ENCODE data around the gene STXBP5L. TPM values are rescaled to one million over a fixed set of nuclear protein-coding genes. Genes with fewer than 3 reads are reported as not detected.
"Not testable (repeated sequence)": the region's sequence is repeated elsewhere in the genome, so short reads cannot be mapped to it uniquely, and the experiment has no call there.

Gene STXBP5L
- total RNA-seq, 1 donor from 2014 or later, result 1.7 TPM

DNA sequence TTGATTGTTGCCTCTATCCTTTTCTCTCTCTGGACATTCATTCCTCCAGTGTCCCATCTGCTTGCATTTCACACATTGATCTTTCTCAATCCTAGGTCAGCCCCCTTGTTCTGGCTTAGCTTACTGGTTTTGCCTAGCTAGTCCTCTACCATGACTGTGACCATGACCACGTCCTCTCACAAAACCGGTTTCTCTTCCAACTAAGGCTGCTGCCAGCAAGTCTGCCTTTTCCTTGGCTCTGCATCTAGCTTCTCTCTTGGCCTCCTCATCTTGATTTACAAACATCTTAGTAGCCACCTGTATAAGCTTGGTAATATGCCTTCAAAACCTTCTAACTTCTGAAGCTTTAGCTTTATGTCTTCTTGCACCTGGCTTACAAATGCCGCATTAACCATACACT lies 167.2 kb downstream of the STXBP5L start:
- Mint-ChIP-seq H3K4me3 (no peak overlapping the region), H3K4me1 (peaks cover 22% of the 10 kb centered on the region), H3K27me3 (ENCODE audit: low read depth) (no peaks in the 10 kb centered on the region), H3K27ac (no peak overlapping the region), H3K36me3 (no peaks in the 10 kb centered on the region), H3K9me3 (peaks cover 21% of the 10 kb centered on the region)
- TF ChIP-seq, protein P1, sequence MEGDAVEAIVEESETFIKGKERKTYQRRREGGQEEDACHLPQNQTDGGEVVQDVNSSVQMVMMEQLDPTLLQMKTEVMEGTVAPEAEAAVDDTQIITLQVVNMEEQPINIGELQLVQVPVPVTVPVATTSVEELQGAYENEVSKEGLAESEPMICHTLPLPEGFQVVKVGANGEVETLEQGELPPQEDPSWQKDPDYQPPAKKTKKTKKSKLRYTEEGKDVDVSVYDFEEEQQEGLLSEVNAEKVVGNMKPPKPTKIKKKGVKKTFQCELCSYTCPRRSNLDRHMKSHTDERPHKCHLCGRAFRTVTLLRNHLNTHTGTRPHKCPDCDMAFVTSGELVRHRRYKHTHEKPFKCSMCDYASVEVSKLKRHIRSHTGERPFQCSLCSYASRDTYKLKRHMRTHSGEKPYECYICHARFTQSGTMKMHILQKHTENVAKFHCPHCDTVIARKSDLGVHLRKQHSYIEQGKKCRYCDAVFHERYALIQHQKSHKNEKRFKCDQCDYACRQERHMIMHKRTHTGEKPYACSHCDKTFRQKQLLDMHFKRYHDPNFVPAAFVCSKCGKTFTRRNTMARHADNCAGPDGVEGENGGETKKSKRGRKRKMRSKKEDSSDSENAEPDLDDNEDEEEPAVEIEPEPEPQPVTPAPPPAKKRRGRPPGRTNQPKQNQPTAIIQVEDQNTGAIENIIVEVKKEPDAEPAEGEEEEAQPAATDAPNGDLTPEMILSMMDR (IDR thresholded peaks at IDR 0.05; ENCODE audit: unreplicated experiment), result no peak
- no peak for DNase-seq (ENCODE audit: low spot score in 2 of 2, unreplicated experiment in 2 of 2)

DNA sequence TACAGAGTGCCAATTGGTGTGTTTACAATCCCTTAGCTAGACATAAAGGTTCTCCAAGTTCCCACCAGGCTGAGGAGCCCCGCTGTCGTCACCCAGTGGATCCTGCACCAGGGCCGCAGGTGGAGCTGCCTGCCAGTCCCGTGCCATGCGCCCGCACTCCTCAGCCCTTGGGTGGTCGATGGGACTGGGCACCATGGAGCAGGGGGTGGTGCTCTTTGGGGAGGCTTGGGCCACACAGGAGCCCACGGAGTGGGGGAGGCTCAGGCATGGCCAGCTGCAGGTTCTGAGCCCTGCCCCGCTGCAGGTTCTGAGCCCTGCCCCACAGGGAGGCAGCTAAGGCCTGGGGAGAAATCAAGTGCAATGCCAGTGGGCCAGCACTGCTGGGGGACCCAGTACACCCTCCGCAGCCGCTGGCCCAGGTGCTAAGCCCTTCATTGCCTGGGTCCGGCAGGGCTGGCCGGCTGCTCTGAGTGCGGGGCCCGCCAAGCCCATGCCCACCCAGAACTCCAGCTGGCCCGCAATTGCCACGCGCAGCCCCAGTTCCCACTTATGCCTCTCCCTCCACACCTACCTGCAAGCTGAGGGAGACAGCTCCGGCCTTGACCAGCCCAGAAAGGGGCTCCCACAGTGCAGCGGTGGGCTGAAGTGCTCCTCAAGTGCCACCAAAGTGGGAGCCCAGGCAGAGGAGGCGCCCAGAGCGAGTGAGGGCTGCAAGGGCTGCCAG lies 170.5 kb downstream of the STXBP5L start:
- peak overlapping the region; percentile 58 for H3K27ac Mint-ChIP-seq
- not testable (repeated sequence) for H3K4me1 Mint-ChIP-seq; H3K4me3 Mint-ChIP-seq; H3K27me3 Mint-ChIP-seq (ENCODE audit: low read depth); H3K36me3 Mint-ChIP-seq; DNase-seq (ENCODE audit: low spot score in 2 of 2, unreplicated experiment in 2 of 2)
- peaks cover 39% of the 10 kb centered on the region for H3K9me3 Mint-ChIP-seq

DNA sequence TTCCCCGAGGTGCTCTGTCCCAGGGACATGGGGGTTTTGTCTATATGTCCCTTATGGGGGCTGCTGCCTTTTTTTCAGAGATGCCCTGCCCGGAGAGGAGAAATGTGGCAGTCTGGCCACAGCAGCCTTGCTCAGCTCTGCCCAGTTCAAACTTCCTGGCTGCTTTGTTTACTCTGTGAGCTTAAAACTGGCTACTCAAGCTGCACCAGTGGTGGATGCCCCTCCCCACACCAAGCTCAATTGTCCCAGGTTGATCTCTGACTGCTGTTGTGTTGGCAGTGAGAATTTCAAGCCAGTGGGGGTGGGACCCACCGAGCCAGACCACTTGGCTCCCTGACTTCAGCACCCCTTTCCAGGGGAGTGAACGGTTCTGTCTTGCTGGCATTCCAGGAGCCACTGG lies 188.9 kb downstream of the STXBP5L start:
- H3K36me3 Mint-ChIP-seq, result no peaks in the 10 kb centered on the region
- no peaks in the 10 kb centered on the region for H3K27me3 Mint-ChIP-seq (ENCODE audit: low read depth)
- H3K4me3 Mint-ChIP-seq, result no peak overlapping the region
- H3K4me1 Mint-ChIP-seq, result no peaks in the 10 kb centered on the region
- DNase-seq (ENCODE audit: low spot score in 2 of 2, unreplicated experiment in 2 of 2), result no peak
- H3K27ac Mint-ChIP-seq, result no peak overlapping the region
- H3K9me3 Mint-ChIP-seq, result peaks cover 11% of the 10 kb centered on the region
- TF ChIP-seq, protein P1 (IDR thresholded peaks at IDR 0.05; ENCODE audit: unreplicated experiment), result no peak

DNA sequence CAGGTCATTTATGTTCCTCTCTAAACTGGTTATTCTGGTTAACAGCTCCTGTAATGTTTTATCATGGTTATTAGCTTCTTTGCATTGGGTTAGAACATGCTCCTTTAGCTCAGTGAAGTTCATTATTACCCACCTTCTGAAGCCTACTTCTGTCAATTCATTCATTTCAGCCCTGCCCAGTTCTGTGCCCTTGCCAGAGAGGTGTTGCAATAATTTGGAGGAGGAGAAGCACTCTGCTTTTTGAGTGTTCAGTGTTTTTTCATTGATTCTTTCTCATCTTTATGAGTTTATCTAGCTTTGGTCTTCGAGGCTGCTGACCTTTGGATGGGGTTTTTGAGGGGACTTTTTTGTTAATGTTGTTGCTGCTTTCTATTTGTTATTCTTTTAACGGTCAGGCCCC lies 203.1 kb downstream of the STXBP5L start:
- H3K4me3 Mint-ChIP-seq; H3K4me1 Mint-ChIP-seq; H3K27me3 Mint-ChIP-seq (ENCODE audit: low read depth); DNase-seq (ENCODE audit: low spot score in 2 of 2, unreplicated experiment in 2 of 2); H3K9me3 Mint-ChIP-seq; H3K27ac Mint-ChIP-seq; H3K36me3 Mint-ChIP-seq: not testable (repeated sequence)

DNA sequence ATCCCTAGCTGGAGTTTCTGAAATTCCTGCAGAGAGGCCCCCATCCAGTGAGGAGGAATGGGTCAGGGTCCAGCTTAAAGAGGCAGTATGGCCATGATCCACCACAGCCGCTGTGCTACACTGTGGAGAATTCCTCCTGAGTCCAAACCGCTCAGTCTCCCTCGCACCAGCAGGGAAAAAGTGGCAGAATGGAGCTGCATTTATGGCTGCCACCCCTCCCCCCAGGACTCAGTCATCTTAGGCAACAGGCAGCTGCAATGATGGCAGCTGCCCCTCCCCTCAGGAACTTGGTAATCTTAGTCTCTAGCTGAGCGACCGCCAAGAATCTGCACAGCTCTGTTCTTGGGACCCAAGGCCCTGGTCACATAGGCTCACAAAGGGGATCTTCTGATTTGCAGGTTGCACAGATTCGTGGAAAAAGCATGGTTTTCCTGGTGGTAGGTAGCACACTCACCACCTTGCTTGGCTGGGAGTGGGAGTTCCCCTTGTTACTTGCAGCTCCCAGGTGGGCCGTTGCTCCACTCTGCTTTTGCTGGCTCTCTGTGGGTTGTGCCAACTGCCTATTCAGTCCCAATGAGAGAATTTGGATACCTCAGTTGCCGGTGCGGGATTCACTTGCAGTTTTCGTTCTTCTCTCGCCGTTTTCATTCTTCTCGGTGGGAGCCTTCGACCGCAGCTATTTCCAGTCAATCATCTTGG lies 204.1 kb downstream of the STXBP5L start:
- Mint-ChIP-seq H3K4me3 (no peak overlapping the region), H3K36me3 (no peaks in the 10 kb centered on the region), H3K27ac (no peak overlapping the region), H3K4me1 (peaks cover 3% of the 10 kb centered on the region), H3K27me3 (ENCODE audit: low read depth) (no peaks in the 10 kb centered on the region), H3K9me3 (peaks cover 13% of the 10 kb centered on the region)
- TF ChIP-seq, protein P1 (IDR thresholded peaks at IDR 0.05; ENCODE audit: unreplicated experiment), result no peak
- DNase-seq (ENCODE audit: low spot score in 2 of 2, unreplicated experiment in 2 of 2), result no peak

DNA sequence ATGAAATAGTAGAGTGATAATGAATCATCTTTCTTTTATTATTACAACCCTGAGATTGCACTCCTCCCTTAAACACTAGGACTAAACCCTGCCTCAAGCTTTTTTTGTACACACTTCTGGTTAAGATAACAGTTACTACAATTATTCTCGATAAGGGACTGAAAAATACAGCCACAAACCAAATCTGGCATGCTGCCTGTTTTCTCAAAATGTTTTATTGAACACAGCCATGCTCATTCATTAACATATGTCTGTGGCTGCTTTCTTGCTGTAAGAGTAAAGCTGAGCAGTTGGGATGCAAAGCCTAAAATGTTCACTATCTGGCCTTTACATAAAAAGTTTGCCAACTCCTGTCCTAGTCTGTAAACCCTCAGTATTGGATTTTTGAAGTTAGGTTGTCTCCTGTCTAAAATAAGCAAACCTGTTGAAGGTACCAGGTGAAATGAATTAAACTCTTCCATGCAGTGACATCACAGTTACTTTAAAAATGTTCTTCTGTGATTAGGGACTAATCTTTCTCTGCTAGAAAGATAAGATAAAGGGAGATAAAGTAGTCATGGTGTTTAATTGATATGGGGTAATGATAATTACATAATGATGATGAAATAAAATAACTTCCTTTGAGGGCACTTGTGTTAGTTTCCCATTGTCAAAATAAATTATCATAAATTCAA lies 218.2 kb downstream of the STXBP5L start:
- H3K9me3 Mint-ChIP-seq, result no peaks in the 10 kb centered on the region
- no peaks in the 10 kb centered on the region for H3K27me3 Mint-ChIP-seq (ENCODE audit: low read depth)
- H3K36me3 Mint-ChIP-seq, result no peaks in the 10 kb centered on the region
- H3K4me3 Mint-ChIP-seq, result no peak overlapping the region
- H3K27ac Mint-ChIP-seq, result peak overlapping the region; percentile 13
- DNase-seq (ENCODE audit: low spot score in 2 of 2, unreplicated experiment in 2 of 2), result no peak
- peaks cover 10% of the 10 kb centered on the region for H3K4me1 Mint-ChIP-seq
- TF ChIP-seq, protein P1 (IDR thresholded peaks at IDR 0.05; ENCODE audit: unreplicated experiment), result no peak

All from mesothelial cell of epicardium (in vitro differentiated cells).